SHP77 (cell line): ENCODE data around the gene RAPGEF6.
"Not testable (repeated sequence)": the region's sequence is repeated elsewhere in the genome, so short reads cannot be mapped to it uniquely, and the experiment has no call there.

Experiments used
- DNase-seq, 2 experiments: peaks; one replicate each; lab custom pipeline; 2025; lab: John Stamatoyannopoulos, UW

Gene RAPGEF6

DNA sequence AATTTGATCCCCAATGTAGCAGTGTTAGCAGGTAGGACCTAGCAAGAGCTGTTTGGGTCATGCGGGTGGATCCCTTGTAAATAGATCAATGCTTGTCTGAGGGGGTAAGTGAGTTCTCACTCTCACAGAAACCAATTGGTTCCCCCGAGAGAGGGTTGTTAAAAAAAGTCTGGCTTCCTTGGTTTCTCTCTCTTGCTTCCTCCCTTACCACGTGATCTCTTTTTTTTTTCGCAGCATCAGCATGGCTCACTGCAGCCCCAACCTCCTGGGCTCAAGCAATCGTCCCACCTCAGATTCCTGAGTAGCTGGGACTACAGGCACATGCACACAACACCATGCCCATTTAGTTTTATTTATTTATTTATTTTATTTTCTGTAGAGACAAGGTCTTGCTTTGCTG, 26.4 kb downstream of the RAPGEF6 start:
- DNase-seq = no peak

- no peak for DNase-seq
These were observed 27.0 kb downstream of the RAPGEF6 start for GRCh38 chr5:131607903-131608540.

- no peak for DNase-seq
These were observed 27.6 kb downstream of the RAPGEF6 start for GRCh38 chr5:131607418-131607817.

DNA sequence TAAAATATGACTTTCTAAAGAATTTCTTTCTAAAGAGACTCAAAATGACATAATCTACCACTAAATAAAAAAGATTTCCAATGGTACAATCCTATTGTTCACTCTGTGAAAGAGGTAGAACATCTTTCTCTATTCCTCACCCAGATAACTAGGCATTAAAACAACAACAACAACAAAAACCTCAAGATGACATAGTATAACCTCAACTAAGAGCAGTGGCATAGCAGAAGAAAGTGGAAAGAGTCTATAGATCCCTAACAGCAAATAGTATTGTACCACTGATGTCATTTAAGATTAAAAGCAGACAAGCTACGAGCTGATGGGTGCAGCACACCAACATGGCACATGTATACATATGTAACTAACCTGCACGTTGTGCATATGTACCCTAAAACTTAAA, 29.9 kb downstream of the RAPGEF6 start:
- DNase-seq = no peak

- DNase-seq = no peak
These were observed 39.7 kb downstream of the RAPGEF6 start for GRCh38 chr5:131595088-131596033.

GRCh38 chr5:131593921-131594320, 41.1 kb downstream of the RAPGEF6 start:
- DNase-seq = no peak

GRCh38 chr5:131593436-131593835, 41.6 kb downstream of the RAPGEF6 start:
- DNase-seq = not testable (repeated sequence)

DNA sequence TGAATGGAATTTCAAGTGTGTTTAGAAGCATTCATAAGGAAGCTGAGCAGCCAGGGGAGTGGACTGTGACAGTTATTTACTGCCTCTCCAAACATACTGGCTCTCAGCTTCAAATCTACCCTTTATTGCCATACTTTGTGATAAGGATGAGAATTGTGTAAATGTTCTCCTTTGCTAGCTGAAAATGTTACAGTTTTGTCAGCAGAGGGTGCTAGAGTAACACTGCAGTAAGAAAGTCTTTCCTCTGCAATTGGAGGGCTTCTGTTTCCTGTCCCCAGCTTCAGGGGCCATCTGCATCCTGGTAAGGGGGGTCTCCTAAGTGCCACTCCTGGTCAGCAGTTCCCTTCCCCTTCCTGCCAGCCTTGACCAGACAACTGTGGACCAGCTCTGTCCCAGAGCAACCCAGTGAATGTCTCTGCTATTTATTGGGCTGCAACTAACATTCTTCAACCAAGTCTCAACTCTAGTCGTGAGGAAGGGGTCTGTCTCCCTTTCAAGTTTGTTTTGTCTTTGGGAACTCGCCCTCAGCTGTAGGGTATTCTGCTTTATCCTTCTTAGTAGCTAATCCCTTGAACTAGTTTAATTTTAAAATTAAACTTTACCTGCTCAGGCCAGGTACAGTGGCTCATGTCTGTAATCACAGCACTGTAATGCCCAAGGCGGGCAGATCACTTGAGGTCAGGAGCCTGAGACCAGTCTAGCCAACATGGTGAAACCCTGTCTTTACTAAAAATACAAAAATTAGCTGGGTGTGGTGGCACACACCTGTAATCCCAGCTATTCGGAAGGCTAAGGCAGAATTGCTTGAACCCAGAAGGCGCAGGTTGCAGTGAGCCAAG, 45.3 kb downstream of the RAPGEF6 start:
- peak; percentile 50 to 65 for DNase-seq

DNA sequence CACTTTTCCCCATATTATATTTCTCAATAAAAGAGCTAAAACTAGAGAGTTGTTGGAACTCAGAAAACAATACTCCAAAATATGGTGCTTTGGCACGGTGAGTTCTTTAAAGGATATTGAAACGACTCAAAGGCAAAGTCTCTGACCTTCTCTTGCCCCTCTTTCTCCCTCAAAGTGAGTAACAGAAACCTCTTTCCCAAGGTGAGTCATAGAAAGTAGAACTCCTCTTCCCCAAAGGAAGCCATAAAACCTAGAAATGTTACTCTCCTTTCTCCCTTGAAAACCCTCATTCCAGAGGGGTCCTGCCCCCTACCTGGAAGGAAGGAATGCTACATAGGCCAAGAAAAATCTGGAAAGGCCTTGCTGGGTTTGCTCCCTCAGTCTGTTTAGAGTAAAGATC, 47.5 kb downstream of the RAPGEF6 start:
- DNase-seq = no peak

DNA sequence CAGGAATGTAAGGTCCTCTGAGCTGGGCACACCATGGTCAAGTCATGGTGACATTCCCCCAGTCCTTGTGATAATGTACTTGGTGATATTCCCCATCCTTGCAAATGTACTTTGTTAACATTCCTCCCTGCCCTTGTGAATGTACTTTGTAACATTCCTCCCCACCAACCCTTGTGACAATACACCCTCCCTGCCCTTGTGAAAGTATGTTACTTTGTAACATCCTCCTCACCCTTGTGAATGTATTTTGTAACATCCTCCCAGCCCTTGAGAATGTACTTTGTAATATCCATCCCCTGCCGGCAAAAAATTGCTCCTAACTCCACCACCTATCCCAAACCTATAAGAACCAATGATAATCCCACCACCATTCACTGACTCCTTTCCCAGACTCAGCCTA, 53.3 kb downstream of the RAPGEF6 start:
- DNase-seq = no peak

GRCh38 chr5:131579917-131580671, 54.9 kb downstream of the RAPGEF6 start:
- DNase-seq = no peak

- no peak for DNase-seq
These were observed 59.3 kb downstream of the RAPGEF6 start for GRCh38 chr5:131575660-131576227.

DNA sequence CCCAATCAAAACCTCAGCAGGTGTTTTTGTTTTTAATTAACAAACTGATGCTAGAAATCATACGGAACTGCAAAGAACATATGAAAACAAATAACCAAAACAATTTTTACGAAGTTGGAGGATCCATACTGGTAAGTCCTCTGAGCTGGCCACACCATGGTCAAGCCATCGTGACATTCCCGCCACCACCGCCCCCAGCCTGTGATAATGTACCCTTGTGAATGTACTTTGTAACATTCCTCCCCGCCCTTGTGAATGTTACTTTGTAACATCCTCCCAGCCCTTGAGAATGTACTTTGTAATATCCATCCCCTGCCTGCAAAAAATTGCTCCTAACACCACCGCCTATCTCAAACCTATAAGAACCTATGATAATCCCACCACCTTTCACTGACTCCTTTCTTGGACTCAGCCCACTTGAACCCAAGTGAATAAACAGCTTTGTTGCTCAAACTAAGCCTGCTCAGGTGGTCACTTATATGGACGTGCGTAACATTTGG, 63.3 kb downstream of the RAPGEF6 start:
- DNase-seq = no peak

DNA sequence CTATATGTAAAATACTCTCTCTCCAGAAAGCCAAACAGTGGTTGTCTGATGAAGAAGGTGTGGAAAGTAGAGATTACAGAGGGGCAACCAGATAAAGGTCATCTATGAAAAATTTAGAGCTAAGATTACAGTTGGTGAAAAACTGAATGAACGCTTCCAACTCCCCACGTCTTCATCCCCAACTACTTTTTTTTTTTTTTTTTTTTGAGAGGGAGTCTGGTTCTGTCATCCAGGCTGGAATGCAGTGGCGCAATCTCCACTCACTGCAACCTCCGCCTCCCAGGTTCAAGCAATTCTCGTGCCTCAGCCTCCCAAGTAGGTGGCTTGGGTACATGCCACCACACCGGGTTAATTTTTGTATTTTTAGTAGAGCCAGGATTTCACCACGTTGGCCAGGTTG, 64.3 kb downstream of the RAPGEF6 start:
- DNase-seq = no peak

- DNase-seq = no peak
These were observed 70.8 kb downstream of the RAPGEF6 start for GRCh38 chr5:131564229-131564652.

GRCh38 chr5:131563434-131564228, 71.4 kb downstream of the RAPGEF6 start:
- DNase-seq = no peak

- DNase-seq = peak in 1 of 2 experiments; percentile 19
These were observed 84.4 kb downstream of the RAPGEF6 start for GRCh38 chr5:131550606-131551005.

GRCh38 chr5:131548176-131548575, 86.9 kb downstream of the RAPGEF6 start:
- DNase-seq = no peak

GRCh38 chr5:131545845-131546244, 89.2 kb downstream of the RAPGEF6 start:
- DNase-seq = no peak

DNA sequence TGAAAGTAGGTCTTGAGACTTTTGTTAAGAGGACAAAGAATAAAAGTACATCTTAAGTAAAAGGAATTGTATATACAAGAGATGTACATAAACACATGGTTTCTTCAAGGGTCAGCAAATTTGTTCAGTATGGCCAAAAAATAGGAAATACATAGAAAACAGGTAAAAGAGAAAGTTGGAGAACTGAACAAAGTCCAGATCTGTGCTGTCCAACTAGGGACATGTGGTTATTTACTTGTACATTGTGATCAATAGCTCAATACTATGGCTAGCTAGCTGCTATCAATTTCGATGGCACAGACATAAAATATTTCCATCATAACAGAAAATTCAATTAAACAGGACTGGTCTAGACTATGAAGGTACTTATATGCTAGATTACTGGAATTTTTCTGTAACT, 92.3 kb downstream of the RAPGEF6 start:
- no peak for DNase-seq
